ENCODE data around the gene RASAL3.

DNA sequence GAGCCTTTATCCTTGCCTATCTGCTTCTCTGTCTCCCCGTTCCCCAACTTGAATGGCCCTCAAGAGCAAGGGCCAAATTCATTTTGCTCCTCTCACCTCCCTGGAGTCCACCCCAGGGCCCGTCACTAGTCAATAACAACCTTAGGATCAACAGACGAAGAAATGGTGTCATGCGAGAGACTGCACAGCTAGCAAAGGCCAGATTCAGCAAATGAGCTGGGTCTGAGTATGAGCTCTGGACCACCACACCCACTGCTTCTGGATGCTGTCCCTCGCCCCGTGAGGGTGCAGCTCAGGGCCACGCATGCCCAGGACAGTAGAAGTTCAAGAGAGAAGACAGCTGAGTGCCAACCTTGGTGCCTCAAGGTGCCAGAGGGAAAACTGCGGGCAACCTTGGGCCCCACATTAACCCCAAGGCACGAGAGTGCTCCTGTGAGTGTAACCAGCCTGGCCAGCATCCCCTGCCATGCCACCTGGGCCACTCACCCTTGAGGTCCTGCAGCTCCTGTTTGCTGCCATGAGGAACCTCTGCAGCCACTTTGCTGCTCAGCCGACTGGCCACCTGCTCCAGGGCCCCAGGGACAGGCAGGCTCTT is 33.7 kb downstream of the RASAL3 start:
- no peak for TF ChIP-seq EZH2phosphoT487 (IDR thresholded peaks at IDR 0.05; ENCODE audit: low read depth)
- TF ChIP-seq, protein P1, sequence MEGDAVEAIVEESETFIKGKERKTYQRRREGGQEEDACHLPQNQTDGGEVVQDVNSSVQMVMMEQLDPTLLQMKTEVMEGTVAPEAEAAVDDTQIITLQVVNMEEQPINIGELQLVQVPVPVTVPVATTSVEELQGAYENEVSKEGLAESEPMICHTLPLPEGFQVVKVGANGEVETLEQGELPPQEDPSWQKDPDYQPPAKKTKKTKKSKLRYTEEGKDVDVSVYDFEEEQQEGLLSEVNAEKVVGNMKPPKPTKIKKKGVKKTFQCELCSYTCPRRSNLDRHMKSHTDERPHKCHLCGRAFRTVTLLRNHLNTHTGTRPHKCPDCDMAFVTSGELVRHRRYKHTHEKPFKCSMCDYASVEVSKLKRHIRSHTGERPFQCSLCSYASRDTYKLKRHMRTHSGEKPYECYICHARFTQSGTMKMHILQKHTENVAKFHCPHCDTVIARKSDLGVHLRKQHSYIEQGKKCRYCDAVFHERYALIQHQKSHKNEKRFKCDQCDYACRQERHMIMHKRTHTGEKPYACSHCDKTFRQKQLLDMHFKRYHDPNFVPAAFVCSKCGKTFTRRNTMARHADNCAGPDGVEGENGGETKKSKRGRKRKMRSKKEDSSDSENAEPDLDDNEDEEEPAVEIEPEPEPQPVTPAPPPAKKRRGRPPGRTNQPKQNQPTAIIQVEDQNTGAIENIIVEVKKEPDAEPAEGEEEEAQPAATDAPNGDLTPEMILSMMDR (IDR thresholded peaks at IDR 0.05; ENCODE audit: low read depth, low read length) = no peak
